Heart right ventricle (tissue), 16 donors: ENCODE measurements around the gene TPD52L1. TPM values are rescaled to one million over a fixed set of nuclear protein-coding genes. Genes with fewer than 3 reads are reported as not detected.
"Not testable (repeated sequence)": the region's sequence is repeated elsewhere in the genome, so short reads cannot be mapped to it uniquely, and the experiment has no call there.

Experiments used
- ATAC-seq, 8 donors: fragments of 200-7000 bp; cut with Tn5 transposase; one replicate each; pipeline ENCODE4 v1.9.1; 2020; ENCODE audit warnings: mild to moderate bottlenecking in 8 of 8, moderate library complexity in 8 of 8, moderate number of reproducible peaks in 1 of 8
- DNase-seq, 2 donors: peaks; one replicate each; pipeline ENCODE4 v3.0.0-alpha.2; 2020
- H3K27ac ChIP-seq, 10 donors: fragments of 200-600 bp; sonication (generic) in 2 of 10; one replicate each; pipeline versions ENCODE4 v1.5.0 to v1.8.0; 2020 to 2022; ENCODE audit warnings: mild to moderate bottlenecking in 3 of 10
- H3K27me3 ChIP-seq, 7 donors: fragments of 200-600 bp; one replicate each; pipeline ENCODE4 v1.8.0; 2021 to 2022; ENCODE audit warnings: mild to moderate bottlenecking in 2 of 7
- H3K36me3 ChIP-seq, 9 donors: fragments of 200-600 bp; sonication (generic) in 1 of 9; one replicate each; pipeline versions ENCODE4 v1.5.0 to v1.8.0; 2020 to 2022; ENCODE audit warnings: mild to moderate bottlenecking in 2 of 9
- H3K4me1 ChIP-seq, 9 donors: fragments of 200-600 bp; sonication (generic) in 1 of 9; one replicate each; pipeline versions ENCODE4 v1.5.0 to v1.8.0; 2020 to 2022; ENCODE audit warnings: mild to moderate bottlenecking in 4 of 9
- H3K4me3 ChIP-seq, 10 donors: fragments of 200-600 bp; sonication (generic) in 2 of 10; one replicate each; pipeline versions ENCODE4 v1.5.0 to v1.8.0; 2020 to 2022; ENCODE audit warnings: mild to moderate bottlenecking in 7 of 10, moderate library complexity in 2 of 10
- H3K9me3 ChIP-seq, 11 donors: fragments of 200-600 bp in 10 of 11; sonication (generic) in 2 of 11; one replicate each; pipeline versions ENCODE4 v1.5.0 to v1.8.0; 2013 to 2022; ENCODE audit warnings: mild to moderate bottlenecking in 2 of 11, control low read depth in 1 of 11, moderate library complexity in 1 of 11
- WGBS, 2 donors: extraction: QIAGEN DNeasy Blood & Tissue Kit; methylation state at CpG; one replicate each; pipeline ENCODE4 v1.1.7; 2013; ENCODE audit warnings: inconsistent platforms in 1 of 2; 5-methylcytosine and 5-hydroxymethylcytosine counted together
- intact Hi-C, 10 donors: fragments of 100-400 bp; cut with DNase I; formaldehyde crosslinking; loops; one replicate each; pipeline versions ENCODE4 v1.11.1 to v1.14.2; 2022
- polyA plus RNA-seq, 2 donors: library from polyadenylated mRNA; stranded (reverse); fragments of 200-250 nt; gene quantifications; one replicate each; pipeline ENCODE4 v1.2.3, GENCODE V29; 2013
- total RNA-seq, 10 donors: library from RNA; stranded (reverse); fragmentation: NEBNext Ultra II Directional in 3 of 10; extraction: Animal tissue kit (Norgen Biotek cat#: 25700) in 3 of 10; gene quantifications; one replicate each; pipeline versions ENCODE4 v1.2.1 to v1.2.4, GENCODE V29; 2021 to 2023
- TF ChIP-seq, protein P1 (sequence below), 9 donors: fragments of 200-600 bp; sonication (generic) in 2 of 9; IDR thresholded peaks; one replicate each; pipeline versions ENCODE4 v1.5.0 to v1.8.0; 2021 to 2022; ENCODE audit warnings: antibody characterized with exemption in 9 of 9, mild to moderate bottlenecking in 5 of 9, moderate library complexity in 1 of 9
- donor health status: Arrhythmogenic right ventricular cardiomyopathy.
- donor health status: ischemic (EF 13 %, LVEDD 7.1; RV severe dilation, severe dysfunction).
- donor health status: healthy with polysubstance abuse.
- donor health status: DM: no; HTN: yes; CAD: no.
- donor health status: DM: no; HTN: no; CAD: no.
- donor health status: ischemic (EF 25% LVEDD 6.9; RV normal size, moderate dysfunction).
- donor health status: ischemic (EF 25% LVEDD 5.7; RV mildly dilated, moderate dysfunction).
- donor health status: healthy.
- donor health status: DM: yes; HTN: yes; CAD: no.
- donor health status: Ischemic cardiomyopathy.
- donor health status: ischemic (EF 35%, LVEDD 5.7; RV mildly dilated, moderate dysfunction).
- donor health status: nonischemic (EF 11% LVEDD 7.7; RV severe dilation, severe dysfunction).
- donor health status: DM: yes; HTN: yes; CAD: no.
- donor health status: PGD.
- donor health status: ischemic (EF 29% LVEDD 5.4; RV normal size, mild dysfunction).
- donor health status: nonischemic (EF 23%, LVEDD 6.1; RV moderate dilation, normal function).

The TPD52L1 gene
- total and polyA plus RNA-seq, 12 donors = 21.2 to 97.8 (median 54.1) TPM

- Histone ChIP-seq H3K27me3 (peaks cover 0 to 18% (median 0%) of the 10 kb centered on the region in 7 donors), H3K4me1 (peaks cover 0 to 31% (median 15%) of the 10 kb centered on the region in 9 donors), H3K9me3 (peaks cover 0 to 8% (median 0%) of the 10 kb centered on the region in 11 donors), H3K27ac (peak overlapping the region in 3 of 10 donors; percentile 24 to 82 (median 76)), H3K4me3 (peak overlapping the region in 2 of 10 donors; percentile 74 to 79), H3K36me3 (peaks cover 0 to 5% (median 0%) of the 10 kb centered on the region in 9 donors)
- DNase-seq (no peak), ATAC-seq (no peak)
- intact Hi-C loops = loop anchor here in 7 of 10 donors (2.0 to 10.0 kb wide), 8 partner anchors 37 to 609 kb away; partner anchors contain the start of gene HDDC2 (in 3 of the 7)
- WGBS, 2 donors = 95% methylated on average over 2 of the region's 2 CpGs
- TF ChIP-seq, protein P1, sequence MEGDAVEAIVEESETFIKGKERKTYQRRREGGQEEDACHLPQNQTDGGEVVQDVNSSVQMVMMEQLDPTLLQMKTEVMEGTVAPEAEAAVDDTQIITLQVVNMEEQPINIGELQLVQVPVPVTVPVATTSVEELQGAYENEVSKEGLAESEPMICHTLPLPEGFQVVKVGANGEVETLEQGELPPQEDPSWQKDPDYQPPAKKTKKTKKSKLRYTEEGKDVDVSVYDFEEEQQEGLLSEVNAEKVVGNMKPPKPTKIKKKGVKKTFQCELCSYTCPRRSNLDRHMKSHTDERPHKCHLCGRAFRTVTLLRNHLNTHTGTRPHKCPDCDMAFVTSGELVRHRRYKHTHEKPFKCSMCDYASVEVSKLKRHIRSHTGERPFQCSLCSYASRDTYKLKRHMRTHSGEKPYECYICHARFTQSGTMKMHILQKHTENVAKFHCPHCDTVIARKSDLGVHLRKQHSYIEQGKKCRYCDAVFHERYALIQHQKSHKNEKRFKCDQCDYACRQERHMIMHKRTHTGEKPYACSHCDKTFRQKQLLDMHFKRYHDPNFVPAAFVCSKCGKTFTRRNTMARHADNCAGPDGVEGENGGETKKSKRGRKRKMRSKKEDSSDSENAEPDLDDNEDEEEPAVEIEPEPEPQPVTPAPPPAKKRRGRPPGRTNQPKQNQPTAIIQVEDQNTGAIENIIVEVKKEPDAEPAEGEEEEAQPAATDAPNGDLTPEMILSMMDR (IDR thresholded peaks at IDR 0.05) = no peak
Observed at GRCh38 chr6:125155344-125155743, 1.8 kb downstream of the TPD52L1 start.

- no peak overlapping the region for H3K27ac ChIP-seq
- intact Hi-C loops = loop anchor here in 7 of 10 donors (5.0 to 10.0 kb wide), 7 partner anchors 36 to 608 kb away; partner anchors contain the start of gene HDDC2 (in 2 of the 7)
- 83 to 89% methylated on average over 4 of the region's 4 CpGs for WGBS, 2 donors
- TF ChIP-seq, protein P1 (IDR thresholded peaks at IDR 0.05) = no peak
- peaks cover 0 to 31% (median 15%) of the 10 kb centered on the region in 9 donors for H3K4me1 ChIP-seq
- peaks cover 0 to 5% (median 0%) of the 10 kb centered on the region in 9 donors for H3K36me3 ChIP-seq
- DNase-seq = no peak
- no peak for ATAC-seq
- H3K27me3 ChIP-seq = peaks cover 0 to 18% (median 0%) of the 10 kb centered on the region in 7 donors
- no peak overlapping the region for H3K4me3 ChIP-seq
- peaks cover 0 to 8% (median 0%) of the 10 kb centered on the region in 11 donors for H3K9me3 ChIP-seq
Observed at GRCh38 chr6:125156496-125156895, 2.9 kb downstream of the TPD52L1 start.

DNA sequence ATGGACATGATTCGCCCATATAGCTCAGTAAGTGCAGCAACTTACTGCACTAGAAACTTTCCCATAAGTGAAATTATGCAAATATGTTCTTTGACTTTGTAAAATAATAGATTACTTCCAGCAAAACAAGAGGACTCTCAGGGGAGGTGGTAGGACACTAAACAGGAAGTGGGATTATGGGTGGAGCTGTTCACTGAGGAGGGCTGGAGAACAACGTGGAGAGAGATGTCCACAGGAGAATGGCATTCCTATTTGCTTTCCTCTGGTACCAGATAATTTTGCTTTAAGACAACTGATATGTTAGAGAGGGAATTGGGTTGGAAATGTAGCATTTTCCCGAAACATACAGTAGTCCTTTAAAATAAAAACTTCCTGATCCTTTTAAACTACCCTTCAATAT is 3.7 kb downstream of the TPD52L1 start:
- intact Hi-C loops = loop anchor here in 7 of 10 donors (5.0 to 10.0 kb wide), 7 partner anchors 35 to 608 kb away; partner anchors contain the start of gene HDDC2 (in 2 of the 7)

DNA sequence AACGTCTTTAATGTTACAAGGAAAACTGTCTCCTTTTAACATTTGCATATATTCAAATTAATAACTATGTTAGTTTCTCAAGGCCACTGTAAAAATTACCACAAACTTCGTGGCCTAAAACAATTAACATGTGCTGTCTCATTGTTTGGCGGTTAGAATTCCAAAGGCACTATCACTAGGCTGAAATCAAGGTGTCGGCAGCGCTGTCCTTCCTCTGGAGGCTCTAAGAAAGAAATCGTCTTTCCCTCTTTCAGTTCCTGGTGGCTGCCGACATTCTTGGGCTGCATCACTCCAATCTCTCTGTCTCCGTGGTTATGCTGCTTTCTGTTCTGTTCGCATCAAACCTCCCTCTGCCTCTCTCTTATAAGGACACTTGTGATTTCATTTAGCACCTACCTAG is 4.2 kb downstream of the TPD52L1 start:
- ATAC-seq = no peak
- no peak overlapping the region for H3K4me3 ChIP-seq
- peaks cover 0 to 5% (median 0%) of the 10 kb centered on the region in 9 donors for H3K36me3 ChIP-seq
- TF ChIP-seq, protein P1 (IDR thresholded peaks at IDR 0.05) = no peak
- peaks cover 0 to 30% (median 15%) of the 10 kb centered on the region in 9 donors for H3K4me1 ChIP-seq
- no peak for DNase-seq
- H3K9me3 ChIP-seq = peaks cover 0 to 8% (median 0%) of the 10 kb centered on the region in 11 donors
- no peak overlapping the region for H3K27ac ChIP-seq
- intact Hi-C loops = loop anchor here in 7 of 10 donors (5.0 to 10.0 kb wide), 7 partner anchors 35 to 607 kb away; partner anchors contain the start of gene HDDC2 (in 2 of the 7)
- 66 to 71% methylated on average over 9 of the region's 9 CpGs for WGBS, 2 donors
- peaks cover 0 to 18% (median 0%) of the 10 kb centered on the region in 7 donors for H3K27me3 ChIP-seq

More for the DNA sequence above, 3.7 kb downstream of the TPD52L1 start:
- no peak for DNase-seq
- Histone ChIP-seq H3K27ac (peak overlapping the region in 1 of 10 donors; percentile 26), H3K4me1 (peaks cover 0 to 31% (median 15%) of the 10 kb centered on the region in 9 donors), H3K36me3 (peaks cover 0 to 5% (median 0%) of the 10 kb centered on the region in 9 donors), H3K4me3 (no peak overlapping the region), H3K9me3 (peaks cover 0 to 8% (median 0%) of the 10 kb centered on the region in 11 donors), H3K27me3 (peaks cover 0 to 18% (median 0%) of the 10 kb centered on the region in 7 donors)
- 61 to 70% methylated on average over 3 of the region's 3 CpGs for WGBS, 2 donors
- TF ChIP-seq, protein P1 (IDR thresholded peaks at IDR 0.05) = no peak
- no peak for ATAC-seq

DNA sequence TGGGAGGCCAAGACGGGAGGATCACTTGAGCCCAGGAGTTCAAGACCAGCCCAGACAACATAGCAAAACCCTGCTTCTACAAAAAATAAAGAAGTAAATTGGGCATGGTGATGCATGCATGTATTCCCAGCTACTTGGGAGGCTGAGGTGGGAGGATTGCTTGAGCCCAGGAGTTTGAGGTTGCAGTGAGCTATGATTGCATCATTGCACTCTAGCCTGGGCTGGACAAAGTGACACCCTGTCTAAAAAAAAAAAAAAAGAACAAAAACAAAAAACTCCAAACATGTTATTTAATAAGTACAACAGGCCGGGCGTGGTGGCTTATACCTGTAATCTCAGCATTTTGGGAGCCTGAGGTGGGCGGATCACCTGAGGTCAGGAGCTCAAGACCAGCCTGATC is 9.8 kb downstream of the TPD52L1 start:
- not testable (repeated sequence) for H3K36me3 ChIP-seq, DNase-seq, H3K27ac ChIP-seq, H3K4me1 ChIP-seq, H3K4me3 ChIP-seq, H3K27me3 ChIP-seq, ATAC-seq, H3K9me3 ChIP-seq
- 96 to 97% methylated on average over 4 of the region's 4 CpGs for WGBS, 2 donors
- intact Hi-C loops = loop anchor here in 1 of 10 donors (10.0 kb wide), 1 partner anchor 111 kb away; no protein-coding TSS in a partner anchor
